Liver (tissue), 9 donors: ENCODE measurements around the gene DHRS4. TPM values are rescaled to one million over a fixed set of nuclear protein-coding genes. Genes with fewer than 3 reads are reported as not detected.

Experiments used
- DNase-seq: peaks from one replicate; pipeline ENCODE4 v3.0.0-alpha.2; 2017; ENCODE audit warnings: low spot score
- H3K27ac ChIP-seq, 2 donors: one replicate each; pipeline ENCODE4 v1.7.0; 2013; ENCODE audit warnings: inconsistent platforms in 2 of 2, low read length in 2 of 2, control low read depth in 1 of 2, low read depth in 1 of 2, mild to moderate bottlenecking in 1 of 2
- H3K27me3 ChIP-seq, 4 donors: one replicate each; pipeline versions ENCODE4 v1.6.1 to v1.7.0; 2013; ENCODE audit warnings: low read length in 3 of 4, inconsistent platforms in 1 of 4, mild to moderate bottlenecking in 1 of 4, moderate library complexity in 1 of 4; ENCODE audit not compliant: control insufficient read depth in 4 of 4, insufficient read depth in 4 of 4
- H3K36me3 ChIP-seq, 4 donors: one replicate each; pipeline versions ENCODE4 v1.6.1 to v1.7.0; 2013; ENCODE audit warnings: low read length in 3 of 4, mild to moderate bottlenecking in 3 of 4, low read depth in 1 of 4, moderate library complexity in 1 of 4; ENCODE audit not compliant: control insufficient read depth in 4 of 4, insufficient read depth in 3 of 4
- H3K4me1 ChIP-seq, 4 donors: one replicate each; pipeline versions ENCODE4 v1.6.1 to v1.7.0; 2013; ENCODE audit warnings: low read length in 3 of 4, mild to moderate bottlenecking in 3 of 4, moderate library complexity in 1 of 4; ENCODE audit not compliant: control insufficient read depth in 4 of 4, insufficient read depth in 4 of 4
- H3K4me3 ChIP-seq, 3 donors: one replicate each; pipeline versions ENCODE4 v1.6.1 to v1.7.0; 2013; ENCODE audit warnings: low read length in 3 of 3, control low read depth in 1 of 3, low read depth in 1 of 3, mild to moderate bottlenecking in 1 of 3
- H3K9ac ChIP-seq, 2 donors: one replicate each; pipeline ENCODE4 v1.7.0; 2013; ENCODE audit warnings: low read length in 2 of 2, mild to moderate bottlenecking in 2 of 2, moderate library complexity in 2 of 2, control low read depth in 1 of 2, low read depth in 1 of 2
- H3K9me3 ChIP-seq, 4 donors: one replicate each; pipeline versions ENCODE4 v1.6.1 to v1.7.0; 2013; ENCODE audit warnings: low read length in 3 of 4; ENCODE audit not compliant: control insufficient read depth in 4 of 4
- ATF3 ChIP-seq: IDR thresholded peaks from 2 replicates; pipeline ENCODE4 v1.6.1; 2016; ENCODE audit warnings: antibody characterized with exemption
- CTCF ChIP-seq: fragments of 150-350 bp; IDR thresholded peaks from 2 replicates; pipeline ENCODE4 v1.5.1; 2017; ENCODE audit warnings: improper control_type of control experiment, low read depth, low read length; ENCODE audit not compliant: missing input control
- EGR1 ChIP-seq, 2 donors: IDR thresholded peaks; 2 replicates each; pipeline ENCODE4 v1.6.1; 2016 to 2018; ENCODE audit warnings: antibody characterized with exemption in 2 of 2, low read depth in 2 of 2
- FOXA1 ChIP-seq: IDR thresholded peaks from 2 replicates; pipeline ENCODE4 v1.6.1; 2016; ENCODE audit warnings: antibody characterized with exemption
- FOXA2 ChIP-seq: IDR thresholded peaks from 2 replicates; pipeline ENCODE4 v1.6.1; 2016; ENCODE audit warnings: antibody characterized with exemption
- GABPA ChIP-seq, 2 donors: IDR thresholded peaks in 1 of 2; conservative IDR thresholded peaks in 1 of 2; 2 replicates each; pipeline ENCODE4 v1.6.1; 2016; ENCODE audit warnings: antibody characterized with exemption in 2 of 2, mild to moderate bottlenecking in 1 of 2, moderate library complexity in 1 of 2
- HNF4A ChIP-seq, 2 donors: conservative IDR thresholded peaks; 2 replicates each; pipeline ENCODE4 v1.6.1; 2016; ENCODE audit warnings: antibody characterized with exemption in 2 of 2, mild to moderate bottlenecking in 2 of 2
- JUND ChIP-seq, 2 donors: IDR thresholded peaks; 2 replicates each; pipeline ENCODE4 v1.6.1; 2016; ENCODE audit warnings: antibody characterized with exemption in 2 of 2
- MAX ChIP-seq: IDR thresholded peaks from 2 replicates; pipeline ENCODE4 v1.6.1; 2016; ENCODE audit warnings: antibody characterized with exemption
- NR2F2 ChIP-seq: IDR thresholded peaks from 2 replicates; pipeline ENCODE4 v1.6.1; 2016; ENCODE audit warnings: antibody characterized with exemption
- RAD21 ChIP-seq, 2 donors: IDR thresholded peaks; 2 replicates each; pipeline ENCODE4 v1.6.1; 2016; ENCODE audit warnings: antibody characterized with exemption in 2 of 2, mild to moderate bottlenecking in 2 of 2
- RXRA ChIP-seq, 2 donors: IDR thresholded peaks; 2 replicates each; pipeline ENCODE4 v1.6.1; 2017 to 2018; ENCODE audit warnings: antibody characterized with exemption in 2 of 2, mild to moderate bottlenecking in 1 of 2
- SP1 ChIP-seq: IDR thresholded peaks from 2 replicates; pipeline ENCODE4 v1.6.1; 2018; ENCODE audit warnings: antibody characterized with exemption, mild to moderate bottlenecking
- TAF1 ChIP-seq: conservative IDR thresholded peaks from 2 replicates; pipeline ENCODE4 v1.6.1; 2016; ENCODE audit warnings: antibody characterized with exemption, mild to moderate bottlenecking
- YY1 ChIP-seq: IDR thresholded peaks from 2 replicates; pipeline ENCODE4 v1.6.1; 2016; ENCODE audit warnings: antibody characterized with exemption, mild to moderate bottlenecking
- ZBTB33 ChIP-seq: IDR thresholded peaks from 2 replicates; pipeline ENCODE4 v1.6.1; 2016; ENCODE audit warnings: antibody characterized with exemption
- WGBS: extraction: QIAGEN DNeasy Blood & Tissue Kit; methylation state at CpG from one replicate; pipeline ENCODE4 v1.1.7; 2013; 5-methylcytosine and 5-hydroxymethylcytosine counted together
- polyA plus RNA-seq, 2 donors: library from polyadenylated mRNA; stranded (reverse) in 1 of 2; unstranded in 1 of 2; fragments of 200-250 nt in 1 of 2; fragments of >200 nt in 1 of 2; fragmentation: Nextera tagmentation in 1 of 2; extraction: Ambion mirVana in 1 of 2; gene quantifications; one replicate each; pipeline versions ENCODE4 v1.2.1 to v1.2.3, GENCODE V29; 2013 to 2015
- total RNA-seq, 2 donors: library from RNA; depleted of rRNA; stranded (reverse); fragments of >200 nt; gene quantifications; one replicate each; pipeline ENCODE4 v1.2.3, GENCODE V29; 2014
- donor health status: healthy.
- donor health status: healthy.
- donor health status: healthy.
- donor health status: healthy.
- donor health status: healthy.

The DHRS4 gene
- total and polyA plus RNA-seq, 4 donors: 53.6 to 70.2 (median 61.5) TPM

GRCh38 chr14:23926543-23926942 is 27.0 kb upstream of the DHRS4 start:
- DNase-seq: no peak
- H3K9ac ChIP-seq: no peak overlapping the region
- TF ChIP-seq YY1: no peak
- no peak for TF ChIP-seq CTCF
- TF ChIP-seq HNF4A (conservative IDR thresholded peaks at IDR 0.05): no peak
- TF ChIP-seq SP1: no peak
- TF ChIP-seq RAD21 (IDR thresholded peaks at IDR 0.05): no peak
- no peak for TF ChIP-seq FOXA2
- no peaks in the 10 kb centered on the region for H3K9me3 ChIP-seq
- H3K4me3 ChIP-seq: no peak overlapping the region
- H3K27me3 ChIP-seq: no peaks in the 10 kb centered on the region
- no peaks in the 10 kb centered on the region for H3K36me3 ChIP-seq
- peaks cover 0 to 19% (median 17%) of the 10 kb centered on the region in 4 donors for H3K4me1 ChIP-seq
- WGBS: 94% methylated on average over 11 of the region's 11 CpGs
- no peak overlapping the region for H3K27ac ChIP-seq

GRCh38 chr14:23929136-23929535 is 24.4 kb upstream of the DHRS4 start:
- DNase-seq: no peak
- H3K9ac ChIP-seq: no peak overlapping the region
- no peak overlapping the region for H3K27ac ChIP-seq
- H3K4me3 ChIP-seq: no peak overlapping the region
- no peaks in the 10 kb centered on the region for H3K27me3 ChIP-seq
- TF ChIP-seq RXRA (IDR thresholded peaks at IDR 0.05) (no peak), JUND (IDR thresholded peaks at IDR 0.05) (no peak), FOXA2 (no peak), ZBTB33 (no peak), RAD21 (IDR thresholded peaks at IDR 0.05) (no peak), YY1 (no peak), TAF1 (no peak), EGR1 (IDR thresholded peaks at IDR 0.05; ENCODE audit: low read depth in 2 of 2) (no peak), SP1 (no peak)
- peaks cover 0 to 24% (median 23%) of the 10 kb centered on the region in 4 donors for H3K4me1 ChIP-seq
- no peaks in the 10 kb centered on the region for H3K36me3 ChIP-seq
- H3K9me3 ChIP-seq: no peaks in the 10 kb centered on the region
- 82% methylated on average over 5 of the region's 5 CpGs for WGBS

- H3K9ac ChIP-seq: no peak overlapping the region
- H3K4me1 ChIP-seq: peaks cover 0 to 31% (median 30%) of the 10 kb centered on the region in 4 donors
- H3K27ac ChIP-seq: no peak overlapping the region
- no peak overlapping the region for H3K4me3 ChIP-seq
- DNase-seq: peak; percentile 88
- H3K9me3 ChIP-seq: no peaks in the 10 kb centered on the region
- no peaks in the 10 kb centered on the region for H3K27me3 ChIP-seq
- no peaks in the 10 kb centered on the region for H3K36me3 ChIP-seq
- TF ChIP-seq RXRA (IDR thresholded peaks at IDR 0.05) (peak; percentile 45 to 55), GABPA (IDR thresholded peaks at IDR 0.05 in 1 of 2, conservative IDR thresholded peaks at IDR 0.05 in 1 of 2) (no peak), MAX (no peak), YY1 (peak; percentile 33), EGR1 (IDR thresholded peaks at IDR 0.05; ENCODE audit: low read depth in 2 of 2) (no peak), JUND (IDR thresholded peaks at IDR 0.05) (peak in 1 of 2 donors; percentile 27), FOXA2 (no peak), TAF1 (no peak), NR2F2 (no peak), SP1 (no peak), RAD21 (IDR thresholded peaks at IDR 0.05) (peak; percentile 79 to 87), FOXA1 (no peak), CTCF (peak; percentile 85), ATF3 (no peak), HNF4A (conservative IDR thresholded peaks at IDR 0.05) (peak; percentile 33 to 39)
- 1% methylated on average over 3 of the region's 3 CpGs for WGBS
Measured at GRCh38 chr14:23929822-23930294, 23.7 kb upstream of the DHRS4 start.
